Measurements from ENCODE around the gene PLAGL2.

DNA sequence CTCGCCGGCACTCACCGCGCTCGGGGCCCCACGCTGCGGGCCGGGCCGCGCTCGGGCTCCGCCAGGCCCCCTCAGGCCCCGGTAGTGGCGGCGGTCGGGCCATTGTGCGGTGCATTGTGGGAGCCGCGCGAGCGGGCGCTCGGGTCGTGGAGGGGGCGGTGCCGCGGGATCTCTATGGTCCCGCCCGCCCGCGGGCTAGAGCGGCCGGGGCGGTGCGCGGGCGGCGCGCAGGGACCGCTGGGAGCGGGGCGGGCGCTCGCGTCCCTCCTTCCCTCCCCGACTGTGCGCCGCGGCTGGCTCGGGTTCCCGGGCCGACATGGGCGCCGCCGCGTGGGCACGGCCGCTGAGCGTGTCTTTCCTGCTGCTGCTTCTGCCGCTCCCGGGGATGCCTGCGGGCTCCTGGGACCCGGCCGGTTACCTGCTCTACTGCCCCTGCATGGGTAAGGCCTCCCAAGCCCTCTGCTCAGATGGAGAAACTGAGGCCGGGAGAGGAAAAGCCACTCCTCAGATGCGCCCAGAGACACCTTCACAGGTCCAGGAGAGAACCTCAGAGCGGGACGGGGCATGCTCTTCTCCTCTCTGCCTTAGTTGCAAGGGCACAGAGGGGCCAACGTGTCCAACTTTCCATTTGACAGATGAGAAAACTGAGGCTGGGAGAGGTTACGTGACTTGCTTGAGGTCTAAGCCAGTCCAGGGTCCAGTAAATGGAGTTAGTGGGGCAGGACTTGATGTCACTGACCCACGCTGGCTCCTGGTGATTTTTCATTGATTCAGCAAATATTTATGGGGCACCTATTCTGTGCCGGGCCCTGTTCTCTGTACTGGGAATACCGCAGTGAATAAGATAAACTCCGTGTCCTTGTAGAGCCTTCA, at the start of gene PLAGL2, which contains the start of gene POFUT1:
- TF ChIP-seq, protein P1, sequence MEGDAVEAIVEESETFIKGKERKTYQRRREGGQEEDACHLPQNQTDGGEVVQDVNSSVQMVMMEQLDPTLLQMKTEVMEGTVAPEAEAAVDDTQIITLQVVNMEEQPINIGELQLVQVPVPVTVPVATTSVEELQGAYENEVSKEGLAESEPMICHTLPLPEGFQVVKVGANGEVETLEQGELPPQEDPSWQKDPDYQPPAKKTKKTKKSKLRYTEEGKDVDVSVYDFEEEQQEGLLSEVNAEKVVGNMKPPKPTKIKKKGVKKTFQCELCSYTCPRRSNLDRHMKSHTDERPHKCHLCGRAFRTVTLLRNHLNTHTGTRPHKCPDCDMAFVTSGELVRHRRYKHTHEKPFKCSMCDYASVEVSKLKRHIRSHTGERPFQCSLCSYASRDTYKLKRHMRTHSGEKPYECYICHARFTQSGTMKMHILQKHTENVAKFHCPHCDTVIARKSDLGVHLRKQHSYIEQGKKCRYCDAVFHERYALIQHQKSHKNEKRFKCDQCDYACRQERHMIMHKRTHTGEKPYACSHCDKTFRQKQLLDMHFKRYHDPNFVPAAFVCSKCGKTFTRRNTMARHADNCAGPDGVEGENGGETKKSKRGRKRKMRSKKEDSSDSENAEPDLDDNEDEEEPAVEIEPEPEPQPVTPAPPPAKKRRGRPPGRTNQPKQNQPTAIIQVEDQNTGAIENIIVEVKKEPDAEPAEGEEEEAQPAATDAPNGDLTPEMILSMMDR (conservative IDR thresholded peaks at IDR 0.05 in 1 of 2, IDR thresholded peaks at IDR 0.05 in 1 of 2; ENCODE audit: extremely low read depth in 1 of 2, insufficient read depth in 1 of 2, low read depth in 1 of 2, low read length in 2 of 2), result peak in 1 of 2 donors; percentile 27
- no peak for TF ChIP-seq EZH2 (IDR thresholded peaks at IDR 0.05; ENCODE audit: borderline replicate concordance, low read length)
